Uterus (tissue), 4 donors: ENCODE data around the gene ANXA7. TPM values are rescaled to one million over a fixed set of nuclear protein-coding genes. Genes with fewer than 3 reads are reported as not detected.
"Not testable (repeated sequence)": the region's sequence is repeated elsewhere in the genome, so short reads cannot be mapped to it uniquely, and the experiment has no call there.

Experiments used
- DNase-seq, 2 donors: peaks; one replicate each; pipeline ENCODE4 v3.0.0-alpha.2; 2019 to 2020
- H3K27ac ChIP-seq, 2 donors: fragments of 200-600 bp; sonication (generic); 1 replicate in 1 of 2; 2 replicates in 1 of 2; pipeline ENCODE4 v1.5.1; 2016 to 2018
- H3K27me3 ChIP-seq, 2 donors: fragments of 200-600 bp; sonication (generic); one replicate each; pipeline ENCODE4 v1.5.1; 2018 to 2019; ENCODE audit warnings: control low read depth in 1 of 2
- H3K36me3 ChIP-seq, 2 donors: fragments of 200-600 bp; sonication (generic); one replicate each; pipeline ENCODE4 v1.5.1; 2019; ENCODE audit warnings: control low read depth in 1 of 2
- H3K4me1 ChIP-seq, 2 donors: fragments of 200-600 bp; sonication (generic); one replicate each; pipeline ENCODE4 v1.5.1; 2018 to 2019; ENCODE audit warnings: control low read depth in 1 of 2
- H3K4me3 ChIP-seq, 2 donors: fragments of 200-600 bp; sonication (generic); 1 replicate in 1 of 2; 2 replicates in 1 of 2; pipeline ENCODE4 v1.5.1; 2018 to 2019; ENCODE audit warnings: mild to moderate bottlenecking in 1 of 2
- H3K9me3 ChIP-seq, 2 donors: fragments of 200-600 bp; sonication (generic); one replicate each; pipeline ENCODE4 v1.5.1; 2019; ENCODE audit warnings: control low read depth in 1 of 2
- POLR2A ChIP-seq, 2 donors: fragments of 450-650 bp; IDR thresholded peaks; one replicate each; pipeline ENCODE4 v1.6.1; 2016; ENCODE audit warnings: antibody characterized with exemption in 2 of 2, mild to moderate bottlenecking in 1 of 2, moderate library complexity in 1 of 2
- intact Hi-C: fragments of 100-400 bp; cut with DNase I; formaldehyde crosslinking; loops from one replicate; pipeline ENCODE4 v1.15.1; 2023; ENCODE audit warnings: low total_unique reads
- total RNA-seq, 4 donors: library from RNA; depleted of rRNA in 3 of 4; stranded (reverse); fragments of >200 nt in 3 of 4; gene quantifications; one replicate each; pipeline versions ENCODE4 v1.1.0 to v1.2.4, GENCODE V29; 2014 to 2023
- TF ChIP-seq, protein P1 (sequence below), 4 experiments: fragments of 200-600 bp in 2 of 4; fragments of 450-650 bp in 2 of 4; sonication (generic) in 2 of 4; IDR thresholded peaks; one replicate each; pipeline ENCODE4 v1.5.1; 2016 to 2019; ENCODE audit warnings: antibody characterized with exemption in 4 of 4, mild to moderate bottlenecking in 2 of 4, moderate library complexity in 1 of 4
- donor health status: DM: yes; HTN: yes; CAD: no.

ANXA7 gene
- total RNA-seq, 4 donors from 2014 or later, result 42.3 to 106 (median 65.6) TPM

DNA sequence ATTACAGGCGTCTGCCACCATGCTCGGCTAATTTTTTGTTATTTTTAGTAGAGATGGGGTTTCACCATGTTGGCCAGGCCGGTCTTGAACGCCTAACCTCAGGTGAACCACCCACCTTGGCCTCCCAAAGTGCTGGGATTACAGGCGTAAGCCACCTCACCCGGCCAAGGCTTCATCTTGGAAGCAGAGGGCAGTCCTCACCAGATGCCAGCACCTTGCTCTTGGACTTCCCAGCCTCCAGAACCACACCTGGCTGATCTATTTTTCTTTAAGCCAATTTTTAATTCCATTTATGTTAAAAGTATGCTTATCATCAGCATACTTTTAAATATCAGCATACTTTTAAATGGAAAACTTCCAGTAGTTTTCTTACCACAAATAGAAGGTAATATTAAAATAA, 12.2 kb downstream of the ANXA7 start:
- no peaks in the 10 kb centered on the region for H3K36me3 ChIP-seq
- no peak overlapping the region for H3K4me3 ChIP-seq
- TF ChIP-seq POLR2A (IDR thresholded peaks at IDR 0.05), result no peak
- TF ChIP-seq, protein P1, sequence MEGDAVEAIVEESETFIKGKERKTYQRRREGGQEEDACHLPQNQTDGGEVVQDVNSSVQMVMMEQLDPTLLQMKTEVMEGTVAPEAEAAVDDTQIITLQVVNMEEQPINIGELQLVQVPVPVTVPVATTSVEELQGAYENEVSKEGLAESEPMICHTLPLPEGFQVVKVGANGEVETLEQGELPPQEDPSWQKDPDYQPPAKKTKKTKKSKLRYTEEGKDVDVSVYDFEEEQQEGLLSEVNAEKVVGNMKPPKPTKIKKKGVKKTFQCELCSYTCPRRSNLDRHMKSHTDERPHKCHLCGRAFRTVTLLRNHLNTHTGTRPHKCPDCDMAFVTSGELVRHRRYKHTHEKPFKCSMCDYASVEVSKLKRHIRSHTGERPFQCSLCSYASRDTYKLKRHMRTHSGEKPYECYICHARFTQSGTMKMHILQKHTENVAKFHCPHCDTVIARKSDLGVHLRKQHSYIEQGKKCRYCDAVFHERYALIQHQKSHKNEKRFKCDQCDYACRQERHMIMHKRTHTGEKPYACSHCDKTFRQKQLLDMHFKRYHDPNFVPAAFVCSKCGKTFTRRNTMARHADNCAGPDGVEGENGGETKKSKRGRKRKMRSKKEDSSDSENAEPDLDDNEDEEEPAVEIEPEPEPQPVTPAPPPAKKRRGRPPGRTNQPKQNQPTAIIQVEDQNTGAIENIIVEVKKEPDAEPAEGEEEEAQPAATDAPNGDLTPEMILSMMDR (IDR thresholded peaks at IDR 0.05), result no peak
- no peaks in the 10 kb centered on the region for H3K9me3 ChIP-seq
- H3K27ac ChIP-seq, result no peak overlapping the region
- no peaks in the 10 kb centered on the region for H3K27me3 ChIP-seq
- H3K4me1 ChIP-seq, result no peaks in the 10 kb centered on the region
- no peak for DNase-seq
- intact Hi-C loops, result no loop called here

DNA sequence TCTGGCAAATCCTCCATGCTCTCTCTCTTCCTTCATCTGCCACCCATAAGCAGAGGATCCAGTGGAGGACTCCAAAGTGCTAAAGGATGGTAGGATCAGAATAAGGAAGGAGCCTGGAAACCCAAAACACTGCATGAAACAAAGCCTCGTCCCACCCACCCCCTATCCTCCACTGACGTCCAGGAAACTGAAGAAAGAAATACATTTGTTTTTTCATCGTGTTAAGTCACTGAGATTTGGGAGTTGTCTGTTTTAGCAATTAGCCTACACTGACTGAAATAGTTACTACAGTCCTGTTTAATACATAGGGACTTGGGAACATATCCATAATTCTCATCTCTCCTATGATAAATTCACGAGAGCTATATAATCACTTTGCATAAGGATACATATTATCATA, 14.8 kb downstream of the ANXA7 start:
- Histone ChIP-seq H3K27ac (no peak overlapping the region), H3K36me3 (no peaks in the 10 kb centered on the region), H3K4me1 (no peaks in the 10 kb centered on the region), H3K27me3 (no peaks in the 10 kb centered on the region), H3K4me3 (no peak overlapping the region), H3K9me3 (no peaks in the 10 kb centered on the region)
- DNase-seq, result no peak
- no peak for TF ChIP-seq POLR2A (IDR thresholded peaks at IDR 0.05)
- TF ChIP-seq, protein P1 (IDR thresholded peaks at IDR 0.05), result no peak
- intact Hi-C loops, result no loop called here

DNA sequence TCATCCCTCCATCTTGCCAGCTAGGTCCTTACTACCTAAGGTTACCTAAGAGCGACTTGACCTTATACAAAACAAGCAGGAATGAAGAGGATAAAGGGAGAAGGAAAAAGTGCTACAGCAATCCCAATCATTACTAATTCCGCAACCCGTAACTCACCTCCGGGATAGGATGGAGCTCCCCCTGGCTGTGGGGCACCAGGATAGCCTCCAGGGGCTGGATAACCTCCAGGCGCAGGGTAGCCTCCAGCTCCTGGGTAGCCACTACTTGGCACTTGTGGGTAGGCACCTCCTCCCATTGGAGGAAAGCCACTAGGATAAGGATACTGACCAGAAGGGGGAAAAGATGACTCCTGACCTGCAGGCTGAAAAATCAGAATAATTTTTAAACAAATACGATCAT, 15.8 kb downstream of the ANXA7 start:
- Histone ChIP-seq H3K4me1 (no peaks in the 10 kb centered on the region), H3K9me3 (no peaks in the 10 kb centered on the region), H3K27me3 (no peaks in the 10 kb centered on the region), H3K36me3 (no peaks in the 10 kb centered on the region), H3K4me3 (no peak overlapping the region), H3K27ac (no peak overlapping the region)
- TF ChIP-seq, protein P1 (IDR thresholded peaks at IDR 0.05), result no peak
- no peak for TF ChIP-seq POLR2A (IDR thresholded peaks at IDR 0.05)
- no peak for DNase-seq
- intact Hi-C loops, result no loop called here

DNA sequence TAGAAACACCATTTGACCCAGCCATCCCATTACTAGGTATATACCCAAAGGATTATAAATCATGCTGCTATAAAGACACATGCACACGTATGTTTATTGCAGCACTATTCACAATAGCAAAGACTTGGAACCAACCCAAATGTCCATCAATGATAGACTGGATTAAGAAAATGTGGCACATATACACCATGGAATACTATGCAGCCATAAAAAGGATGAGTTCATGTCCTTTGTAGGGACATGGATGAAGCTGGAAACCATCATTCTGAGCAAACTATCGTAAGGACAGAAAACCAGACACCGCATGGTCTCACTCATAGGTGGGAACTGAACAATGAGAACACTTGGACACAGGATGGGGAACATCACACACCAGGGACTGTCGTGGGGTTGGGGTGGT, 19.5 kb downstream of the ANXA7 start:
- not testable (repeated sequence) for DNase-seq

DNA sequence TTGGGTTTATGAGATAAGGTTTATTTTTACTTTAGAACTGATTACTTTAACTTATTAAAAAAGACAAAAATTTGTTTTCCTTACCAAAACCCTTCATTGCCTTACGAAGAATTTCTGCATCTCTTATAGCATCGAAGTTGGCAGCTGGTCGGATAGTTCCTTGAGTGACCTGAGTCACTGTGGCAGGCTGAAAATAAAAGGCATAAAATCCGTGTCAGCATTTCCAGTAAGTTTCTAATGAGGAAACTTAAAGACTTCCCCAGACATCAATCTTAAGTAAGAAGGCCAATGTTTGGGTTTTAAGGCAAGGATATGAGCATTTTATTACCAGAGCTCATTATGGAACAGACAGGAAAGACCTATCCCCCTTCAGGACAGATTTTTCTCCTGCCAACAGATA, 25.6 kb downstream of the ANXA7 start:
- Histone ChIP-seq H3K27ac (no peak overlapping the region), H3K4me3 (no peak overlapping the region)
- intact Hi-C loops, result no loop called here

More for the DNA sequence above, 19.5 kb downstream of the ANXA7 start:
- H3K27ac ChIP-seq, H3K9me3 ChIP-seq, intact Hi-C loops, H3K4me3 ChIP-seq, H3K27me3 ChIP-seq, H3K4me1 ChIP-seq, H3K36me3 ChIP-seq: not testable (repeated sequence)

More for the DNA sequence above, 25.6 kb downstream of the ANXA7 start:
- no peak for DNase-seq
- Histone ChIP-seq H3K27me3 (no peaks in the 10 kb centered on the region), H3K9me3 (no peaks in the 10 kb centered on the region), H3K4me1 (no peaks in the 10 kb centered on the region), H3K36me3 (no peaks in the 10 kb centered on the region)
- TF ChIP-seq, protein P1 (IDR thresholded peaks at IDR 0.05), result no peak
- no peak for TF ChIP-seq POLR2A (IDR thresholded peaks at IDR 0.05)
